Fibroblast of lung (primary cell): Measurements from ENCODE around the gene SCP2. TPM values are rescaled to one million over a fixed set of nuclear protein-coding genes. Genes with fewer than 3 reads are reported as not detected.
A peak's percentile ranks its signal among the peaks of the same experiment; 100 is the strongest.

Experiments used
- DNase-seq, 2 donors: peaks; one replicate each; pipeline versions ENCODE4 v3.0.0 to v3.0.0-alpha.2; 2010; ENCODE audit warnings: low read depth in 2 of 2
- H2AFZ ChIP-seq: 2 replicates; pipeline ENCODE4 v1.5.1; 2012; ENCODE audit warnings: low read length, control low read depth, inconsistent platforms
- H3K27ac ChIP-seq: 2 replicates; pipeline ENCODE4 v1.5.1; 2011; ENCODE audit warnings: low read length, control low read depth; ENCODE audit not compliant: insufficient read depth
- H3K27me3 ChIP-seq: 2 replicates; pipeline ENCODE4 v1.5.1; 2011; ENCODE audit warnings: mild to moderate bottlenecking, low read length; ENCODE audit not compliant: control insufficient read depth, insufficient read depth
- H3K36me3 ChIP-seq: 2 replicates; pipeline ENCODE4 v1.5.1; 2011; ENCODE audit warnings: low read length; ENCODE audit not compliant: control insufficient read depth, insufficient read depth
- H3K4me1 ChIP-seq: 2 replicates; pipeline ENCODE4 v1.5.1; 2011; ENCODE audit warnings: low read length; ENCODE audit not compliant: control insufficient read depth, insufficient read depth; ENCODE audit errors: extremely low read depth
- H3K4me2 ChIP-seq: 2 replicates; pipeline ENCODE4 v1.5.1; 2011; ENCODE audit warnings: low read length, control low read depth; ENCODE audit not compliant: insufficient read depth; ENCODE audit errors: extremely low read depth
- H3K4me3 ChIP-seq, 4 experiments: fragments of 200-600 bp in 1 of 4; sonication (generic) in 1 of 4; replicated peaks in 1 of 4; 2 replicates each; pipeline ENCODE4 v1.5.1; 2011 to 2016; ENCODE audit warnings: low read length in 4 of 4, low read depth in 3 of 4, mild to moderate bottlenecking in 3 of 4, control low read depth in 2 of 4, inconsistent platforms in 1 of 4, mixed read lengths in 1 of 4; ENCODE audit not compliant: insufficient read depth in 1 of 4; ENCODE audit errors: control extremely low read depth in 1 of 4
- H3K79me2 ChIP-seq: 2 replicates; pipeline ENCODE4 v1.5.1; 2012; ENCODE audit warnings: mild to moderate bottlenecking, low read length, inconsistent platforms; ENCODE audit not compliant: control insufficient read depth, insufficient read depth
- H3K9ac ChIP-seq: 2 replicates; pipeline ENCODE4 v1.5.1; 2011; ENCODE audit warnings: mild to moderate bottlenecking, low read length, control low read depth; ENCODE audit not compliant: insufficient read depth
- H3K9me3 ChIP-seq: 2 replicates; pipeline ENCODE4 v1.5.1; 2012; ENCODE audit warnings: low read depth, low read length; ENCODE audit not compliant: control insufficient read depth, insufficient read depth
- H4K20me1 ChIP-seq: 2 replicates; pipeline ENCODE4 v1.5.1; 2011; ENCODE audit warnings: low read length; ENCODE audit not compliant: control insufficient read depth, insufficient read depth; ENCODE audit errors: extremely low read depth
- CTCF ChIP-seq, 2 donors: IDR thresholded peaks in 1 of 2; conservative IDR thresholded peaks in 1 of 2; 1 replicate in 1 of 2; 2 replicates in 1 of 2; pipeline ENCODE4 v1.5.1; 2011 to 2012; ENCODE audit warnings: low read length in 2 of 2, control low read depth in 1 of 2, inconsistent platforms in 1 of 2, low read depth in 1 of 2, mild to moderate bottlenecking in 1 of 2
- EZH2 ChIP-seq: IDR thresholded peaks from 2 replicates; pipeline ENCODE4 v1.5.1; 2012; ENCODE audit warnings: low read length, control low read depth, mild to moderate bottlenecking; ENCODE audit errors: missing control alignments
- polyA plus RNA-seq, 2 donors: library from polyadenylated mRNA; depleted of rRNA in 1 of 2; stranded (reverse) in 1 of 2; unstranded in 1 of 2; fragments of >200 nt; gene quantifications; 2 replicates each; pipeline ENCODE4 v1.2.1, GENCODE V29; 2011 to 2012; ENCODE audit warnings: missing spikeins in 1 of 2
- total RNA-seq: library from RNA; depleted of rRNA; stranded (reverse); fragments of >200 nt; gene quantifications from 2 replicates; pipeline ENCODE4 v1.2.1, GENCODE V29; 2014

The SCP2 gene
- total and polyA plus RNA-seq, 2 donors (not counting 1 experiment from before 2014, with no cell fraction given), result 222 to 305 TPM

- Histone ChIP-seq H2AFZ (no peak overlapping the region), H3K27ac (no peak overlapping the region), H3K9me3 (no peaks in the 10 kb centered on the region), H3K9ac (no peak overlapping the region), H3K36me3 (peaks cover 8% of the 10 kb centered on the region), H3K4me2 (no peak overlapping the region), H3K4me3 (no peak overlapping the region), H3K79me2 (no peaks in the 10 kb centered on the region), H3K4me1 (peaks cover 13% of the 10 kb centered on the region), H3K27me3 (no peaks in the 10 kb centered on the region), H4K20me1 (no peaks in the 10 kb centered on the region)
- TF ChIP-seq EZH2, result no peak
- TF ChIP-seq CTCF (conservative IDR thresholded peaks at IDR 0.05 in 1 of 2, IDR thresholded peaks at IDR 0.05 in 1 of 2; ENCODE audit: low read depth in 1 of 2, low read length in 2 of 2), result no peak
- DNase-seq, result no peak
Observed at GRCh38 chr1:53044926-53045325, 117.8 kb downstream of the SCP2 start.

- DNase-seq, result peak; percentile 33 to 84
- H3K36me3 ChIP-seq, result peaks cover 4% of the 10 kb centered on the region
- no peaks in the 10 kb centered on the region for H3K79me2 ChIP-seq
- no peaks in the 10 kb centered on the region for H4K20me1 ChIP-seq
- H2AFZ ChIP-seq, result no peak overlapping the region
- H3K9ac ChIP-seq, result no peak overlapping the region
- H3K27ac ChIP-seq, result no peak overlapping the region
- H3K4me2 ChIP-seq, result no peak overlapping the region
- no peaks in the 10 kb centered on the region for H3K9me3 ChIP-seq
- no peak overlapping the region for H3K4me3 ChIP-seq
- TF ChIP-seq CTCF (conservative IDR thresholded peaks at IDR 0.05 in 1 of 2, IDR thresholded peaks at IDR 0.05 in 1 of 2; ENCODE audit: low read depth in 1 of 2, low read length in 2 of 2) (no peak), EZH2 (no peak)
- H3K27me3 ChIP-seq, result no peaks in the 10 kb centered on the region
- peaks cover 13% of the 10 kb centered on the region for H3K4me1 ChIP-seq
Observed at GRCh38 chr1:53046930-53047329, 119.9 kb downstream of the SCP2 start.

GRCh38 chr1:53047737-53048736, 121.0 kb downstream of the SCP2 start:
- no peak overlapping the region for H3K9ac ChIP-seq
- peaks cover 4% of the 10 kb centered on the region for H3K36me3 ChIP-seq
- TF ChIP-seq CTCF (conservative IDR thresholded peaks at IDR 0.05 in 1 of 2, IDR thresholded peaks at IDR 0.05 in 1 of 2; ENCODE audit: low read depth in 1 of 2, low read length in 2 of 2) (no peak), EZH2 (no peak)
- no peak overlapping the region for H3K27ac ChIP-seq
- H3K4me3 ChIP-seq, result no peak overlapping the region
- H4K20me1 ChIP-seq, result no peaks in the 10 kb centered on the region
- no peak overlapping the region for H3K4me2 ChIP-seq
- no peaks in the 10 kb centered on the region for H3K27me3 ChIP-seq
- H3K9me3 ChIP-seq, result no peaks in the 10 kb centered on the region
- H3K4me1 ChIP-seq, result peaks cover 11% of the 10 kb centered on the region
- H2AFZ ChIP-seq, result no peak overlapping the region
- no peaks in the 10 kb centered on the region for H3K79me2 ChIP-seq
- DNase-seq, result peak; percentile 31 to 98
